GM12878 (cell line): ENCODE data around the gene YIPF6. TPM values are rescaled to one million over a fixed set of nuclear protein-coding genes. Genes with fewer than 3 reads are reported as not detected.

Experiments used
- BMI1 ChIP-seq: fragments of 450-650 bp; IDR thresholded peaks from 2 replicates; pipeline ENCODE4 v1.6.1; 2016; ENCODE audit warnings: mild to moderate bottlenecking, moderate library complexity, borderline replicate concordance
- CBX3 ChIP-seq: fragments of 200-600 bp; sonication (generic); IDR thresholded peaks from 2 replicates; pipeline ENCODE4 v1.6.1; 2016; ENCODE audit warnings: low read depth, borderline replicate concordance
- CBX5 ChIP-seq: sonication (generic); IDR thresholded peaks from 2 replicates; pipeline ENCODE4 v1.6.1; 2016; ENCODE audit warnings: low read depth, moderate library complexity, mild to moderate bottlenecking, inconsistent platforms
- CEBPB ChIP-seq, 2 experiments: fragments of 150-350 bp in 1 of 2; IDR thresholded peaks; 2 replicates each; pipeline ENCODE4 v1.6.1; 2012 to 2014; ENCODE audit warnings: low read depth in 2 of 2, low read length in 2 of 2, borderline replicate concordance in 1 of 2, inconsistent platforms in 1 of 2
- CEBPZ ChIP-seq: fragments of 150-350 bp; IDR thresholded peaks from 2 replicates; pipeline ENCODE4 v1.6.1; 2016; ENCODE audit warnings: low read depth, low read length
- CREB1 ChIP-seq: IDR thresholded peaks from 2 replicates; pipeline ENCODE4 v1.6.1; 2012; ENCODE audit warnings: low read depth, mild to moderate bottlenecking, inconsistent platforms
- DPF2 ChIP-seq: fragments of 450-650 bp; IDR thresholded peaks from 2 replicates; pipeline ENCODE4 v1.6.1; 2017; ENCODE audit warnings: mild to moderate bottlenecking
- KLF5 ChIP-seq: fragments of 450-650 bp; IDR thresholded peaks from 2 replicates; pipeline ENCODE4 v1.6.1; 2014; ENCODE audit warnings: mild to moderate bottlenecking; ENCODE audit not compliant: partially characterized antibody
- MYC ChIP-seq: IDR thresholded peaks from 2 replicates; pipeline ENCODE4 v1.6.1; 2011; ENCODE audit warnings: mild to moderate bottlenecking, low read length, moderate library complexity, inconsistent platforms; ENCODE audit not compliant: insufficient read depth, insufficient replicate concordance, insufficient read length, severe bottlenecking
- NR2F1 ChIP-seq: fragments of 450-650 bp; conservative IDR thresholded peaks from 2 replicates; pipeline ENCODE4 v1.6.1; 2017; ENCODE audit warnings: mild to moderate bottlenecking
- POLR2A ChIP-seq: IDR thresholded peaks from 2 replicates; pipeline ENCODE4 v1.6.1; 2011; ENCODE audit warnings: low read depth, mild to moderate bottlenecking, low read length
- POLR2AphosphoS5 ChIP-seq: IDR thresholded peaks from 2 replicates; pipeline ENCODE4 v1.6.1; 2011; ENCODE audit warnings: mild to moderate bottlenecking, low read length, inconsistent platforms
- RB1 ChIP-seq: fragments of 450-650 bp; formaldehyde crosslinking; IDR thresholded peaks from 2 replicates; pipeline ENCODE4 v1.6.1; 2017; ENCODE audit warnings: mild to moderate bottlenecking, borderline replicate concordance
- RBBP5 ChIP-seq: fragments of 200-600 bp; sonication (generic); conservative IDR thresholded peaks from 2 replicates; pipeline ENCODE4 v1.6.1; 2016
- RUNX3 ChIP-seq: IDR thresholded peaks from 2 replicates; pipeline ENCODE4 v1.6.1; 2012; ENCODE audit warnings: low read length, inconsistent platforms
- SIN3A ChIP-seq: IDR thresholded peaks from 2 replicates; pipeline ENCODE4 v1.6.1; 2012; ENCODE audit warnings: low read depth, low read length, improper control_type of control experiment
- SIX5 ChIP-seq: IDR thresholded peaks from 2 replicates; pipeline ENCODE4 v1.6.1; 2011; ENCODE audit warnings: mild to moderate bottlenecking, low read depth, low read length, moderate library complexity; ENCODE audit not compliant: severe bottlenecking
- SMAD5 ChIP-seq: IDR thresholded peaks from 2 replicates; pipeline ENCODE4 v1.6.1; 2016; ENCODE audit warnings: antibody characterized with exemption, low read depth
- TAF1 ChIP-seq: IDR thresholded peaks from 2 replicates; pipeline ENCODE4 v1.6.1; 2011; ENCODE audit warnings: mild to moderate bottlenecking, low read depth, low read length, borderline replicate concordance
- ZBTB11 ChIP-seq: fragments of 450-650 bp; formaldehyde crosslinking; IDR thresholded peaks from 2 replicates; pipeline ENCODE4 v1.5.0; 2022; ENCODE audit warnings: mild to moderate bottlenecking, missing genetic modification characterization
- ZNF622 ChIP-seq: fragments of 450-650 bp; IDR thresholded peaks from 2 replicates; pipeline ENCODE4 v1.6.1; 2017; ENCODE audit warnings: mild to moderate bottlenecking, inconsistent platforms
- polyA plus RNA-seq, 11 experiments: library from polyadenylated mRNA; depleted of rRNA in 4 of 11; unstranded in 6 of 11; stranded (reverse) in 5 of 11; fragments of >200 nt; fragmentation: Nextera tagmentation in 4 of 11; fragmentation: Illumina TruSeq in 1 of 11; extraction: Ambion mirVana in 4 of 11; extraction: Trizol in 1 of 11; gene quantifications; 1 replicate in 1 of 11; 2 replicates in 10 of 11; pipeline versions ENCODE4 v1.2.1 to v1.2.3, GENCODE V29; 2011 to 2016; ENCODE audit warnings: inconsistent platforms in 2 of 11, missing spikeins in 2 of 11, low read depth in 1 of 11
- total RNA-seq, 4 experiments: library from RNA; depleted of rRNA in 3 of 4; stranded (reverse); fragments of >200 nt in 3 of 4; fragmentation: Illumina TruSeq in 1 of 4; extraction: Trizol in 1 of 4; gene quantifications; 2 replicates each; pipeline versions ENCODE4 v1.2.1 to v1.2.3, GENCODE V29; 2013 to 2021
- TF ChIP-seq, protein P1 (sequence below): IDR thresholded peaks from 2 replicates; pipeline ENCODE4 v1.6.1; 2012; ENCODE audit warnings: low read length, inconsistent platforms

The YIPF6 gene
- total and polyA plus RNA-seq, 10 of the 15 experiments (the other 5 are each of a cell fraction or from before 2014, with no cell fraction given), result 5.9 to 23.1 (median 12.2) TPM

DNA sequence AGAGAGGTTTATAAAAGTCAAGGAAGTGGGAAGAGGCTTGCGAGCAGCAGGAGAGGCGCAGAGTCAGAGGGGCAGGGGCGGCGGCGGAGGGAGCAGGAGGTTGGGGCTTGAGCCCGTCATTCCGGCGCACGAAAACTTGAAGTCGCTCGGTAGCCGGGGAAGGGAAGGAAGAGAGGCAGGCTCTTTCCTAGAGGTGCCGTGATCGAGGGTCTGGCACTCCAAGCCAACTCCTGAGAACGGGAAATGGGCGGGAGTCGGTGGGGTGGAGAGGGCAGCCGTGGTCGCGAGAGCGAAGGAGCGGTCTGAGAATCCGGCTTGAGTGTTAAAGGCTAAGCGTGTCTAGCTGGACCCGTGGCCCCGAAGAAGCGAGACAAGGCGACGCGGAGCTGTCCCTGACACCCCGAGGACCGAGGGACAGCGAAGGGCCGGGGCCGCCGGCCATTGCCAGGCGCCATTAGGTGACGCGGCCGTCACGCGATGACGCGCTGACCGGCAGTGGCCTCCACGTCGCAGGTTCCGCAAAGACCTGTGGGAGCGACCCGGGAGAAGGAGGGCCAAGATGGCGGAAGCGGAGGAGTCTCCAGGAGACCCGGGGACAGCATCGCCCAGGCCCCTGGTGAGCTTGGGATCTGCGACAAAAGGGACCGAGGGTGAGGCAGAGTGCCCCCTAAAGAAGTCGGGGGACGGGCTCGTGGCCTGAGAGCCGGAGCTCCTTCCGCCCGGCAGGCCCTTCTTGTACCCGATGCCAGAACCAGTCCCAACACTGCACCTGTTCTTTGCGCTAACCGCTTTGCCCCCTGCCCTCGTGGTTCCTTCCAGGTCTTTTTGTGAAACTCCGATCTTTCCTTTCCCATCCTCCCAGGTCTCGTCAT is at the start of gene YIPF6 (continued):
- TF ChIP-seq CEBPZ (no peak), CBX5 (0 out of 2 replicates have a peak, but pooled peaks have one; percentile 35), NR2F1 (peak; percentile 42), ZBTB11 (no peak), POLR2A (peak; percentile 97), ZNF622 (no peak), POLR2AphosphoS5 (peak; percentile 88), TAF1 (peak; percentile 91), DPF2 (peak; percentile 19; the same call in 1 of the 2 replicates), RBBP5 (no peak), SIX5 (no peak), KLF5 (no peak), RB1 (peak; percentile 45; the same call in 1 of the 2 replicates), CEBPB (IDR thresholded peaks at IDR 0.05; ENCODE audit: borderline replicate concordance in 1 of 2, low read depth in 2 of 2, low read length in 2 of 2) (no peak), RUNX3 (0 out of 2 replicates have a peak, but pooled peaks have one; percentile 9), SIN3A (no peak), BMI1 (no peak), CREB1 (peak; percentile 97), CBX3 (no peak), SMAD5 (peak; percentile 86; the same call in 1 of the 2 replicates), MYC (no peak)
- TF ChIP-seq, protein P1, sequence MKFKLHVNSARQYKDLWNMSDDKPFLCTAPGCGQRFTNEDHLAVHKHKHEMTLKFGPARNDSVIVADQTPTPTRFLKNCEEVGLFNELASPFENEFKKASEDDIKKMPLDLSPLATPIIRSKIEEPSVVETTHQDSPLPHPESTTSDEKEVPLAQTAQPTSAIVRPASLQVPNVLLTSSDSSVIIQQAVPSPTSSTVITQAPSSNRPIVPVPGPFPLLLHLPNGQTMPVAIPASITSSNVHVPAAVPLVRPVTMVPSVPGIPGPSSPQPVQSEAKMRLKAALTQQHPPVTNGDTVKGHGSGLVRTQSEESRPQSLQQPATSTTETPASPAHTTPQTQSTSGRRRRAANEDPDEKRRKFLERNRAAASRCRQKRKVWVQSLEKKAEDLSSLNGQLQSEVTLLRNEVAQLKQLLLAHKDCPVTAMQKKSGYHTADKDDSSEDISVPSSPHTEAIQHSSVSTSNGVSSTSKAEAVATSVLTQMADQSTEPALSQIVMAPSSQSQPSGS, result no peak
